ENCODE data around the gene NLGN1. TPM values are rescaled to one million over a fixed set of nuclear protein-coding genes. Genes with fewer than 3 reads are reported as not detected.
A peak's percentile ranks its signal among the peaks of the same experiment; 100 is the strongest.

Gene NLGN1
- total and polyA plus RNA-seq, 9 of the 15 experiments (the other 6 are each of a cell fraction or from before 2014, with no cell fraction given): under 0.01 to 0.01 TPM; not detected in 7

DNA sequence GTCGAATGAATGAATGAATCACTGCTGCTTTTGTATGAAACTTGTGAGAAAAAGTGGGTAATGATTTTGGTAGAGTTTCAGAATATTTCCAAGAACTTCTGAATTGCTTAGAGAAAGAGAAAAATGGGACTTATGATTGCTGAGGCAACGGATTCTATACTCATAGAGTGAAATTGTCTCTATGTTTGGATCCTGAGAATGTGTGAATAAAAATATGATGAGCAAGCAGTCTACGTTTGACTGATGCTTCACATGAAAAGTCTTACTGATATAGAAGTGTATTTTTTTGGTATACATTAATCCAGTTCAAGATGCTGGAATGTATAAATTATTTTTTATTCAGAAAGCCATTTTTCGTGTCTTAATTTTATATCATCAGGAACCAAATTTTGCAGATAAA is 441.1 kb downstream of the NLGN1 start:
- no peaks in the 10 kb centered on the region for H3K79me2 ChIP-seq (ENCODE audit: control insufficient read depth, insufficient read depth, low read length)
- no peaks in the 10 kb centered on the region for H3K9me3 ChIP-seq (replicated peaks; ENCODE audit: control insufficient read depth, insufficient read depth, low read depth, low read length)
- no TSS peak for BruUV-seq (replicated peaks)
- TF ChIP-seq, protein P1, sequence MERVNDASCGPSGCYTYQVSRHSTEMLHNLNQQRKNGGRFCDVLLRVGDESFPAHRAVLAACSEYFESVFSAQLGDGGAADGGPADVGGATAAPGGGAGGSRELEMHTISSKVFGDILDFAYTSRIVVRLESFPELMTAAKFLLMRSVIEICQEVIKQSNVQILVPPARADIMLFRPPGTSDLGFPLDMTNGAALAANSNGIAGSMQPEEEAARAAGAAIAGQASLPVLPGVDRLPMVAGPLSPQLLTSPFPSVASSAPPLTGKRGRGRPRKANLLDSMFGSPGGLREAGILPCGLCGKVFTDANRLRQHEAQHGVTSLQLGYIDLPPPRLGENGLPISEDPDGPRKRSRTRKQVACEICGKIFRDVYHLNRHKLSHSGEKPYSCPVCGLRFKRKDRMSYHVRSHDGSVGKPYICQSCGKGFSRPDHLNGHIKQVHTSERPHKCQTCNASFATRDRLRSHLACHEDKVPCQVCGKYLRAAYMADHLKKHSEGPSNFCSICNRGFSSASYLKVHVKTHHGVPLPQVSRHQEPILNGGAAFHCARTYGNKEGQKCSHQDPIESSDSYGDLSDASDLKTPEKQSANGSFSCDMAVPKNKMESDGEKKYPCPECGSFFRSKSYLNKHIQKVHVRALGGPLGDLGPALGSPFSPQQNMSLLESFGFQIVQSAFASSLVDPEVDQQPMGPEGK (CRISPR knock-in tag; IDR thresholded peaks at IDR 0.05; ENCODE audit: borderline replicate concordance): no peak
- TF ChIP-seq ZNF316 (IDR thresholded peaks at IDR 0.05): 0 out of 2 replicates have a peak, but pooled peaks have one; percentile 20
- no peak overlapping the region for H3K4me3 ChIP-seq
- H3K4me2 ChIP-seq (ENCODE audit: insufficient read depth, low read length): no peak overlapping the region
- DNase-seq (ENCODE audit: extremely low read depth in 1 of 4, low spot score in 3 of 4) (no peak), ATAC-seq (no peak), FAIRE-seq (no peak)
- intact Hi-C loops (cut with micrococcal nuclease) (no loop called here), in situ Hi-C loops (cut with MboI) (no loop called here)
- no peaks in the 10 kb centered on the region for H3K4me1 ChIP-seq (replicated peaks in 1 of 2; ENCODE audit: control insufficient read depth in 2 of 2, insufficient read depth in 2 of 2, low read length in 2 of 2)
- CTCF ChIA-PET (ENCODE audit: low intra/inter-chr PET ratio): no interaction called here
- no peaks in the 10 kb centered on the region for H3K9me1 ChIP-seq (ENCODE audit: control insufficient read depth, insufficient read depth, low read length)
- H3K9ac ChIP-seq (ENCODE audit: insufficient read depth in 1 of 2, low read depth in 2 of 2, low read length in 2 of 2): no peak overlapping the region
- no peaks in the 10 kb centered on the region for H4K20me1 ChIP-seq (replicated peaks; ENCODE audit: control insufficient read depth, insufficient read depth, low read length)
- 0% methylated on average over 4 of the region's 4 CpGs for WGBS (ENCODE audit: insufficient coverage, low coverage, missing lambda C conversion rate)
- H3K36me3 ChIP-seq (ENCODE audit: control insufficient read depth, insufficient read depth, low read length): no peaks in the 10 kb centered on the region
- H3K27ac ChIP-seq (ENCODE audit: extremely low read depth, low read depth, low read length): no peak overlapping the region
- no peaks in the 10 kb centered on the region for H3K27me3 ChIP-seq (ENCODE audit: control insufficient read depth in 2 of 2, insufficient read depth in 2 of 2, low read length in 2 of 2)
- no peak overlapping the region for H2AFZ ChIP-seq (ENCODE audit: low read depth, low read length)
- POLR2A ChIA-PET: no interaction called here

DNA sequence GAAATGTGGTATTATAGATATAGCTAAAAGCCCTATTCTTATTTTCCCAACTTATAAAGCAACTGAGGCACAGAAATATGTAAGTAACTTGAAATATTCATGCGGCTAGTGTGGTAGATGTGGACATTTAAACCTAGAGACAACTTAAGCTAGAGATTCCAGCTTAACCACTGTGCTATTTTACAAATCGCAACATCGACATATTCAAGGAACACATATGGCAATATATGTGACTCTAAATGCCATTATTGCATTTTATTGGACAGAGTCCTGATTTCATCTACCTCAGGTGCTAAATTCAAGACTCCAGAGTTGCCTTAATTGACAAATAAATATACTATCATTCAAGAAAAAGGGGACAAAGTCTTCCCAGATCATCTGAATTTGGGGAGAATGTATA is 442.3 kb downstream of the NLGN1 start:
- intact Hi-C loops (cut with micrococcal nuclease): no loop called here
- ChIA-PET CTCF (ENCODE audit: low intra/inter-chr PET ratio) (no interaction called here), POLR2A (no interaction called here)
- no peak overlapping the region for H3K27ac ChIP-seq (ENCODE audit: extremely low read depth, low read depth, low read length)
- no peaks in the 10 kb centered on the region for H4K20me1 ChIP-seq (replicated peaks; ENCODE audit: control insufficient read depth, insufficient read depth, low read length)
- no peaks in the 10 kb centered on the region for H3K36me3 ChIP-seq (ENCODE audit: control insufficient read depth, insufficient read depth, low read length)
- no peaks in the 10 kb centered on the region for H3K9me3 ChIP-seq (replicated peaks; ENCODE audit: control insufficient read depth, insufficient read depth, low read depth, low read length)
- in situ Hi-C loops (cut with MboI): no loop called here
- H3K27me3 ChIP-seq (ENCODE audit: control insufficient read depth in 2 of 2, insufficient read depth in 2 of 2, low read length in 2 of 2): no peaks in the 10 kb centered on the region
- 0% methylated on average over 3 of the region's 3 CpGs for WGBS (ENCODE audit: insufficient coverage, low coverage, missing lambda C conversion rate)
- H3K4me2 ChIP-seq (ENCODE audit: insufficient read depth, low read length): no peak overlapping the region
- no peaks in the 10 kb centered on the region for H3K9me1 ChIP-seq (ENCODE audit: control insufficient read depth, insufficient read depth, low read length)
- no peaks in the 10 kb centered on the region for H3K4me1 ChIP-seq (replicated peaks in 1 of 2; ENCODE audit: control insufficient read depth in 2 of 2, insufficient read depth in 2 of 2, low read length in 2 of 2)
- DNase-seq (ENCODE audit: extremely low read depth in 1 of 4, low spot score in 3 of 4) (no peak), ATAC-seq (no peak), FAIRE-seq (no peak)
- no peak overlapping the region for H3K9ac ChIP-seq (ENCODE audit: insufficient read depth in 1 of 2, low read depth in 2 of 2, low read length in 2 of 2)
- H3K79me2 ChIP-seq (ENCODE audit: control insufficient read depth, insufficient read depth, low read length): no peaks in the 10 kb centered on the region
- H3K4me3 ChIP-seq: no peak overlapping the region
- H2AFZ ChIP-seq (ENCODE audit: low read depth, low read length): no peak overlapping the region
- TF ChIP-seq BRD4 (IDR thresholded peaks at IDR 0.05) (no peak), TBL1XR1 (IDR thresholded peaks at IDR 0.05; ENCODE audit: low read length in 2 of 2) (no peak)
- no TSS peak for BruUV-seq (replicated peaks)
